Measurements from ENCODE around the gene PFKFB2. TPM values are rescaled to one million over a fixed set of nuclear protein-coding genes. Genes with fewer than 3 reads are reported as not detected.

The PFKFB2 gene
- total RNA-seq, 1 donor from 2014 or later: 2.2 TPM

DNA sequence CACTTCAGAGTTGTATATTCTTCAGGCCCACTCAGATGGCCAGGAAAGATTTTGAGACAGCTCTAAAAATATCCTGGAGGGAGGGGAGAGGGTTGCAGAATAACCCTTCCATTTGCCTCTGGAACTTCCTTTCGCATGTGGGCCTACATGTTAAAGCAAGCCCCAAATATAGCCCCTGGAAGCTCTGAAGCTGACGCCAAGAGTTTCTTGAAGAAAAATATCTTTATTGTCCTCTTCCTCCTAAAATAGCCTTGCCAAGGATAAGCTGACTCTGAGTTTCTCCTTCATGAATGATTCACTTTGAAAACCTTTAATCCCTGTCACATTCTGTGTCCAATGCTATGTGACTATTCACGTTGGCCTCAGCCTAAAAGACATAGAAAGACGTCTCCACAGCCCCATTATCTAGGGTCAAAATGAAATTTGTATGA, 27.0 kb upstream of the PFKFB2 start:
- intact Hi-C loops (cut with micrococcal nuclease): no loop called here
- Mint-ChIP-seq H3K27me3 (ENCODE audit: low read depth) (peaks cover 22% of the 10 kb centered on the region), H3K36me3 (ENCODE audit: low read depth) (no peaks in the 10 kb centered on the region), H3K27ac (no peak overlapping the region), H3K9me3 (no peaks in the 10 kb centered on the region), H3K4me3 (ENCODE audit: low read depth) (no peak overlapping the region), H3K4me1 (ENCODE audit: low read depth) (peaks cover 15% of the 10 kb centered on the region)
- no peak for DNase-seq (ENCODE audit: low spot score)

DNA sequence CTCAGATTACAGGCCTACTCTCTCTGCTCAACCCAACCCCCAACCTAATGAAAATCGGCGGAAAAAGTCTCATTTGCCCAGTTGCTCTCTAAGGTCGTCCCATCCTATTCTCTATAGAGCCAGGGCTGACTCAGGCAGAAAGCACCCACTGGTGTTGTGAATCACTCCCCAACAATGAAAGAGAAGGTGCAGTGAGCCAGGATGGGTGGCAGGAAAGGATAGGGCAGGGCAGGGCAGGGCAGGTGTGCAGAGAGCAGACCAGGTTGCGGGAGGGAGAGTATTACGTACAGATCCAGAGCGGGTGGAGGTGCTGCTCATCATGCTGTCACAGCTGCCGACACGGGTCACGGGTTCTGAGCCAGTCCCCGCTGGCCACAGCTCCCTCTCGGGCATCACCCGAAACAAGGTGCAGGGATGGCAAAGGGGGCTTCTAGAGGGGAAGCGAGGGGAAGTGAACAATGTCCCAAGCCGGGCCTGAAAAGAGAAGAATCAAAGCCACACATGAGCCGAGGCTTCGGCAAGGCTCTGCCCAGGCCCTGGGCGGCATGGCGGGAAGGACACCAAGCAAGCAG, 25.8 kb upstream of the PFKFB2 start:
- Mint-ChIP-seq H3K4me3 (ENCODE audit: low read depth) (no peak overlapping the region), H3K4me1 (ENCODE audit: low read depth) (peaks cover 15% of the 10 kb centered on the region), H3K9me3 (no peaks in the 10 kb centered on the region), H3K36me3 (ENCODE audit: low read depth) (no peaks in the 10 kb centered on the region), H3K27ac (no peak overlapping the region), H3K27me3 (ENCODE audit: low read depth) (peaks cover 31% of the 10 kb centered on the region)
- DNase-seq (ENCODE audit: low spot score): no peak
- intact Hi-C loops (cut with micrococcal nuclease): no loop called here

DNA sequence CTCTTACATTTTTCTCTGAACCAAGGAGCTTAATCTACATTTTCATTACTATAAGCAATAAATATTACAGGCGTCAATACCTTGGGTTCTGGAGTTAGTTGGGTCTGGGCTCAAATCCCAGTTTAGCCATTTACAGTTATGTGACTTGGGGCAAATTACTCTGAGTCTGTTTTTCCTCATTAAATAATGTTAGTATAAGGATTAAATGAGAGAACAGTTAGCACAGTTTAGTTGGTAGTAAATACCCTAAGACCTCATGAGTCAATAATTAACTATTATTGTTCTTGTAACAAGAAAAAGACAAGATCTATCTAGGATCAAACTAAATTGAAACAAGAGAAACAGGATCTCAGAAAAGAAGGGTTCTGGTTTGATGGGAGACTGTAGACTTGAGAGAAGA, 25.2 kb upstream of the PFKFB2 start:
- intact Hi-C loops (cut with micrococcal nuclease): no loop called here
- Mint-ChIP-seq H3K4me3 (ENCODE audit: low read depth) (no peak overlapping the region), H3K9me3 (no peaks in the 10 kb centered on the region), H3K27me3 (ENCODE audit: low read depth) (peaks cover 35% of the 10 kb centered on the region), H3K27ac (no peak overlapping the region), H3K36me3 (ENCODE audit: low read depth) (no peaks in the 10 kb centered on the region), H3K4me1 (ENCODE audit: low read depth) (peaks cover 15% of the 10 kb centered on the region)
- DNase-seq (ENCODE audit: low spot score): no peak

- intact Hi-C loops (cut with micrococcal nuclease): no loop called here
- DNase-seq (ENCODE audit: low spot score): no peak
- H3K4me1 Mint-ChIP-seq (ENCODE audit: low read depth): peaks cover 13% of the 10 kb centered on the region
- H3K9me3 Mint-ChIP-seq: no peaks in the 10 kb centered on the region
- H3K4me3 Mint-ChIP-seq (ENCODE audit: low read depth): no peak overlapping the region
- no peaks in the 10 kb centered on the region for H3K36me3 Mint-ChIP-seq (ENCODE audit: low read depth)
- peaks cover 45% of the 10 kb centered on the region for H3K27me3 Mint-ChIP-seq (ENCODE audit: low read depth)
- H3K27ac Mint-ChIP-seq: no peak overlapping the region
These were observed 24.0 kb upstream of the PFKFB2 start for GRCh38 chr1:207028884-207029650.

DNA sequence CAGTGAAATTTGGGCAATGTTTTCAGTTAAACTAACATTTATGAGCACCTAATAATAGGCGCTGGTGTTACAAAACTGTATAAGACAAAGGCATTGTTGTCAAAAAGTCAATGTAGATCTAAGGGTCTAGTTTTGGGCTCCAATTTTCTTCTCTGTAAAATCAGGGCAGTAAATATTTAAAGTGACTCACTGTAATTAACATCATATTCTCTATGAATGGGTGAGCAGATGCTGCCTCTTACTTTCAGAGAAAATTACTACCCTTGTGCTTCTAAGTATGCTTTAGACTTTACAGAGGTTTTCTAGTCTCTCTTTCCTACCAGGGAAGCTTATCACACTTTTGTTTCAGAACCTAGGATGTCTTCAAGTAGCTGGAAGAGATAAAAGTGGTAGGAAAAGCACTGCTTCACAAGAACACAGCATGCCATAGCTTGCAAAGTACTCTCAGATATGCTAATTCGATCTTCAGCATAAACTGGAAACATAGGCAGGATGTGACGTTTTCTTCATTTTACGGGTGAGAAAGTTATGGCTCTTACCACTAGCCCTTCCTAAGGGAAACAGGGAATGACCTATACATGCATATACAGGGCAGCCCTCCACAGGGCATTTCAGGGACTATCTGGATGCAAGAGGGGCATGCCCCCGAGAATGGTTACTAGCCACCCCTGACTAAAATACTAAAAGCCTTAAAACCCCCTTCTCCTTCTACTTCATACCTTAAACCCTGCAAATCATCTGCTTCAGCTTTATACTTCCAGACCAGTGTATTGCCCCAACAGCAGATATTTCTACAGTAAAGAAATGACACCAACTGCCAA, 23.2 kb upstream of the PFKFB2 start:
- Mint-ChIP-seq H3K4me1 (ENCODE audit: low read depth) (peaks cover 5% of the 10 kb centered on the region), H3K36me3 (ENCODE audit: low read depth) (no peaks in the 10 kb centered on the region), H3K27me3 (ENCODE audit: low read depth) (peaks cover 48% of the 10 kb centered on the region), H3K9me3 (no peaks in the 10 kb centered on the region), H3K27ac (no peak overlapping the region), H3K4me3 (ENCODE audit: low read depth) (no peak overlapping the region)
- no peak for DNase-seq (ENCODE audit: low spot score)
- intact Hi-C loops (cut with micrococcal nuclease): no loop called here

GRCh38 chr1:207030522-207031009, 22.5 kb upstream of the PFKFB2 start:
- intact Hi-C loops (cut with micrococcal nuclease): no loop called here
- no peak overlapping the region for H3K27ac Mint-ChIP-seq
- H3K4me1 Mint-ChIP-seq (ENCODE audit: low read depth): peaks cover 3% of the 10 kb centered on the region
- H3K27me3 Mint-ChIP-seq (ENCODE audit: low read depth): peaks cover 52% of the 10 kb centered on the region
- no peaks in the 10 kb centered on the region for H3K9me3 Mint-ChIP-seq
- DNase-seq (ENCODE audit: low spot score): no peak
- H3K4me3 Mint-ChIP-seq (ENCODE audit: low read depth): no peak overlapping the region
- no peaks in the 10 kb centered on the region for H3K36me3 Mint-ChIP-seq (ENCODE audit: low read depth)

GRCh38 chr1:207031016-207031415, 22.1 kb upstream of the PFKFB2 start:
- intact Hi-C loops (cut with micrococcal nuclease): no loop called here
- DNase-seq (ENCODE audit: low spot score): no peak
- H3K27ac Mint-ChIP-seq: no peak overlapping the region
- H3K4me1 Mint-ChIP-seq (ENCODE audit: low read depth): peaks cover 2% of the 10 kb centered on the region
- H3K36me3 Mint-ChIP-seq (ENCODE audit: low read depth): no peaks in the 10 kb centered on the region
- H3K9me3 Mint-ChIP-seq: no peaks in the 10 kb centered on the region
- H3K27me3 Mint-ChIP-seq (ENCODE audit: low read depth): peaks cover 50% of the 10 kb centered on the region
- H3K4me3 Mint-ChIP-seq (ENCODE audit: low read depth): no peak overlapping the region

DNA sequence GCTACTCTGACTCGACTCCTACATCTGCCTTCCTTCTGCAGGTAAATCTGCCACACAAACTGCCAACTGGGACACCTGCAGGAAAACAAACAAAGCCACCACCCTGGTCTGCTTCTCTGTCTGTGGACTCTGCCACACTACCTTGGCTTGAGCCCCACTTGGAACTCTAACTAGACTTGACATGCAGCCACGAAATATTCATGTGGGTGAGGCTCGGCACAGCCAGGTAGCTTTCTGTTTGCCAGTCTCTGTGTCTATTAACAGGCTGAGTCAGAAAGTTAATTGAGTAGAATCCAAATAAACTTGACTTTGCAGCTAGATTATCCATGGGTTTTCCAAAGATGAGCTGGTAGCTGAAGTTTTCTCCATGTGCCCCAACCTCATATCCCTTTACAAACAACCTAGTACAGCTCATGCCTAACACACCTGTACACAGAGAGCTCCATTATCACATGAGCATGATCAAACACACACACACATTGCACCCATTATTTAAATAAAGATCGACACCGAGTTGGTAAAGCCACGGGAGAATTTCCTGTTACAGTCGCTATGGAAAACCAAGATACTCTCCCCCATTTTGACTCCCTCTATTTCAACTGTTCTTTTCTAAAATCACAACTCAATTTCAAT, 21.3 kb upstream of the PFKFB2 start:
- peaks cover 50% of the 10 kb centered on the region for H3K27me3 Mint-ChIP-seq (ENCODE audit: low read depth)
- no peak overlapping the region for H3K4me3 Mint-ChIP-seq (ENCODE audit: low read depth)
- no peak overlapping the region for H3K27ac Mint-ChIP-seq
- peaks cover 2% of the 10 kb centered on the region for H3K4me1 Mint-ChIP-seq (ENCODE audit: low read depth)
- no peak for DNase-seq (ENCODE audit: low spot score)
- no peaks in the 10 kb centered on the region for H3K36me3 Mint-ChIP-seq (ENCODE audit: low read depth)
- intact Hi-C loops (cut with micrococcal nuclease): no loop called here
- H3K9me3 Mint-ChIP-seq: no peaks in the 10 kb centered on the region

- intact Hi-C loops (cut with micrococcal nuclease): no loop called here
- DNase-seq (ENCODE audit: low spot score): no peak
- H3K36me3 Mint-ChIP-seq (ENCODE audit: low read depth): no peaks in the 10 kb centered on the region
- H3K4me3 Mint-ChIP-seq (ENCODE audit: low read depth): no peak within 1 kb of the TSS
- H3K4me1 Mint-ChIP-seq (ENCODE audit: low read depth): peaks cover 2% of the 10 kb centered on the region
- H3K9me3 Mint-ChIP-seq: no peaks in the 10 kb centered on the region
- H3K27ac Mint-ChIP-seq: no peak within 1 kb of the TSS
- peaks cover 50% of the 10 kb centered on the region for H3K27me3 Mint-ChIP-seq (ENCODE audit: low read depth)
These were observed 20.5 kb upstream of the PFKFB2 start, which contains the start of gene C1orf116 for GRCh38 chr1:207032528-207033017. Gene C1orf116, minus strand, starts transcription at chr1:207032756. Its CDS starts 5,158 bp downstream, at chr1:207027598.

GRCh38 chr1:207033302-207033701, 19.8 kb upstream of the PFKFB2 start:
- Mint-ChIP-seq H3K27me3 (ENCODE audit: low read depth) (peaks cover 48% of the 10 kb centered on the region), H3K9me3 (no peaks in the 10 kb centered on the region), H3K4me1 (ENCODE audit: low read depth) (peaks cover 2% of the 10 kb centered on the region), H3K27ac (no peak overlapping the region), H3K4me3 (ENCODE audit: low read depth) (no peak overlapping the region), H3K36me3 (ENCODE audit: low read depth) (no peaks in the 10 kb centered on the region)
- DNase-seq (ENCODE audit: low spot score): no peak
- intact Hi-C loops (cut with micrococcal nuclease): no loop called here

DNA sequence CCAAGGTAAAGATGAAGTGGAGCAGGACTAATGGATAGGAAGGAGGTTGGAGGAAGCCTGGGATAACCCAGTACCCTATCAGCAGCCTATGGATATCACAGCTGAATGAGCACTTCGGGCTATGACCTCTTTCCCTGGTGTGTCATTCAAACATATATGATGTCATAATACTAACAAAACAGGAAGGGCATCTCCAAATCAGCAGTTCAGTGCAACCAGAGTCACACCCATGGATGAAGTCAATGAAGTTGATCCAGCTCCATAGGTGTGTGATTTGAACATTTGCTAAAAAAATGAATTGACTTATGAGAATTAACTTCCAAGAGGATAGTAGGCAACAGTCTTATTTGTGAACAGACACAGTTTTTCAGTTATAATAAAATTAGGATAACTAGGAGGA, 18.9 kb upstream of the PFKFB2 start:
- peaks cover 44% of the 10 kb centered on the region for H3K27me3 Mint-ChIP-seq (ENCODE audit: low read depth)
- peaks cover 2% of the 10 kb centered on the region for H3K4me1 Mint-ChIP-seq (ENCODE audit: low read depth)
- intact Hi-C loops (cut with micrococcal nuclease): no loop called here
- no peak overlapping the region for H3K4me3 Mint-ChIP-seq (ENCODE audit: low read depth)
- H3K9me3 Mint-ChIP-seq: no peaks in the 10 kb centered on the region
- H3K36me3 Mint-ChIP-seq (ENCODE audit: low read depth): no peaks in the 10 kb centered on the region
- no peak for DNase-seq (ENCODE audit: low spot score)
- H3K27ac Mint-ChIP-seq: no peak overlapping the region

- intact Hi-C loops (cut with micrococcal nuclease): no loop called here
These were observed 18.1 kb upstream of the PFKFB2 start for GRCh38 chr1:207034998-207035397.

More at GRCh38 chr1:207034998-207035397, 18.1 kb upstream of the PFKFB2 start:
- no peak for DNase-seq (ENCODE audit: low spot score)
- Mint-ChIP-seq H3K4me1 (ENCODE audit: low read depth) (peaks cover 2% of the 10 kb centered on the region), H3K36me3 (ENCODE audit: low read depth) (no peaks in the 10 kb centered on the region), H3K27me3 (ENCODE audit: low read depth) (peaks cover 45% of the 10 kb centered on the region), H3K27ac (no peak overlapping the region), H3K9me3 (no peaks in the 10 kb centered on the region), H3K4me3 (ENCODE audit: low read depth) (no peak overlapping the region)
